Measurements from ENCODE around the gene ALDOC. TPM values are rescaled to one million over a fixed set of nuclear protein-coding genes. Genes with fewer than 3 reads are reported as not detected.

The ALDOC gene
- total and polyA plus RNA-seq, 10 of the 15 experiments (the other 5 are each of a cell fraction or from before 2014, with no cell fraction given): 16.0 to 268 (median 78.2) TPM

GRCh38 chr17:28576758-28577465, at the start of gene ALDOC (continued):
- TF ChIP-seq CEBPZ (IDR thresholded peaks at IDR 0.05; ENCODE audit: low read depth, low read length) (no peak), IRF5 (IDR thresholded peaks at IDR 0.05; ENCODE audit: borderline replicate concordance) (no peak), ZNF274 (IDR thresholded peaks at IDR 0.05; ENCODE audit: insufficient read depth, insufficient read length) (no peak), ZBTB4 (CRISPR knock-in tag; IDR thresholded peaks at IDR 0.05) (no peak), SMARCA5 (IDR thresholded peaks at IDR 0.05) (no peak), RELA (IDR thresholded peaks at IDR 0.05; ENCODE audit: borderline replicate concordance, partially characterized antibody) (no peak), ZNF592 (IDR thresholded peaks at IDR 0.05) (no peak), NR2C1 (IDR thresholded peaks at IDR 0.05) (peak; percentile 47; the same call in 1 of the 2 replicates), USF2 (IDR thresholded peaks at IDR 0.05; ENCODE audit: borderline replicate concordance, low read depth, low read length) (no peak; the same call in 1 of the 2 replicates), NR2C2 (IDR thresholded peaks at IDR 0.05; ENCODE audit: borderline replicate concordance, control insufficient read depth, insufficient read length, low read depth) (no peak), PAX5 (IDR thresholded peaks at IDR 0.05; ENCODE audit: borderline replicate concordance, low read depth, low read length) (no peak), BHLHE40 (IDR thresholded peaks at IDR 0.05; ENCODE audit: borderline replicate concordance in 1 of 2, low read depth in 2 of 2, low read length in 1 of 2) (peak; percentile 66 to 74; a peak in 2 of 4 replicates), CBX5 (IDR thresholded peaks at IDR 0.05; ENCODE audit: low read depth) (no peak), SUZ12 (IDR thresholded peaks at IDR 0.05; ENCODE audit: unreplicated experiment) (no peak), FOXM1 (IDR thresholded peaks at IDR 0.05; ENCODE audit: low read depth, low read length) (no peak)
